ENCODE results near the gene GAREM2.

The GAREM2 gene

GRCh38 chr2:26237868-26238267 is 65.0 kb downstream of the GAREM2 start:
- H3K9me3 ChIP-seq (ENCODE audit: severe bottlenecking): no peaks in the 10 kb centered on the region
- no peak overlapping the region for H3K27ac ChIP-seq
- H3K4me3 ChIP-seq (ENCODE audit: low read depth, low read length): no peak overlapping the region
- H3K36me3 ChIP-seq: peaks cover 37% of the 10 kb centered on the region
- no peak for DNase-seq
- no peak for TF ChIP-seq CTCF (IDR thresholded peaks at IDR 0.05; ENCODE audit: low read depth, low read length)
- H3K27me3 ChIP-seq (ENCODE audit: insufficient read depth, low read depth, severe bottlenecking): no peaks in the 10 kb centered on the region

GRCh38 chr2:26238311-26238958 is 65.5 kb downstream of the GAREM2 start:
- Histone ChIP-seq H3K9me3 (ENCODE audit: severe bottlenecking) (no peaks in the 10 kb centered on the region), H3K36me3 (peaks cover 31% of the 10 kb centered on the region), H3K27me3 (ENCODE audit: insufficient read depth, low read depth, severe bottlenecking) (no peaks in the 10 kb centered on the region), H3K27ac (no peak overlapping the region), H3K4me3 (ENCODE audit: low read depth, low read length) (no peak overlapping the region)
- DNase-seq: no peak
- TF ChIP-seq CTCF (IDR thresholded peaks at IDR 0.05; ENCODE audit: low read depth, low read length): no peak

All from WERI-Rb-1 (cell line).